Measurements from ENCODE around the gene COL11A1.

Gene COL11A1

DNA sequence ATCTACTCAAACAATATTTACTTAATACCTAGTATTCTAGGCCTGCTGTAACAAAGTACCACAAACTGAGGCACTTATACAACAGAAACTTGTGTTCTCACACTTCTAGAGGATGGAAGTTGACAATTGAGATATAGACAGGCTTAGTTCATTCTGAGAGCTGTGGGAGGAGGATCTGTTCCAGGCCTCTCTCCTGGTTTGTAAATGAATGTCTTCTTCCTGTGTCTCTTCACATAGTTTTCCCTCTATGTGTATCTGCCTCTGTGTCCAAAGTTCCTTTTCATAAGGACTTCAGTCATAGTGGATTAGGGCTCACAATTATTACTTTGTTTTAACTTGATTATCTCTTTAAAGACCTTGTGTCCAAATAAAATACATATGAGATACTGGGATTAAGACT is 251.1 kb downstream of the COL11A1 start:
- H3K79me2 ChIP-seq (ENCODE audit: insufficient read depth, low read length), result no peaks in the 10 kb centered on the region
- H3K9ac ChIP-seq (ENCODE audit: low read depth, low read length), result no peak overlapping the region
- no peaks in the 10 kb centered on the region for H3K27me3 ChIP-seq (ENCODE audit: insufficient read depth, low read length, poor library complexity)
- H3K4me3 ChIP-seq (ENCODE audit: low read depth in 1 of 2, low read length in 2 of 2), result no peak overlapping the region
- no peak for ATAC-seq (ENCODE audit: insufficient read depth, low read depth)
- H3K4me1 ChIP-seq (ENCODE audit: insufficient read depth, low read length), result no peaks in the 10 kb centered on the region
- no peak for DNase-seq
- H2AFZ ChIP-seq (ENCODE audit: low read depth, low read length), result no peak overlapping the region
- no peaks in the 10 kb centered on the region for H4K20me1 ChIP-seq (ENCODE audit: insufficient read depth, low read length)
- TF ChIP-seq, protein P1, sequence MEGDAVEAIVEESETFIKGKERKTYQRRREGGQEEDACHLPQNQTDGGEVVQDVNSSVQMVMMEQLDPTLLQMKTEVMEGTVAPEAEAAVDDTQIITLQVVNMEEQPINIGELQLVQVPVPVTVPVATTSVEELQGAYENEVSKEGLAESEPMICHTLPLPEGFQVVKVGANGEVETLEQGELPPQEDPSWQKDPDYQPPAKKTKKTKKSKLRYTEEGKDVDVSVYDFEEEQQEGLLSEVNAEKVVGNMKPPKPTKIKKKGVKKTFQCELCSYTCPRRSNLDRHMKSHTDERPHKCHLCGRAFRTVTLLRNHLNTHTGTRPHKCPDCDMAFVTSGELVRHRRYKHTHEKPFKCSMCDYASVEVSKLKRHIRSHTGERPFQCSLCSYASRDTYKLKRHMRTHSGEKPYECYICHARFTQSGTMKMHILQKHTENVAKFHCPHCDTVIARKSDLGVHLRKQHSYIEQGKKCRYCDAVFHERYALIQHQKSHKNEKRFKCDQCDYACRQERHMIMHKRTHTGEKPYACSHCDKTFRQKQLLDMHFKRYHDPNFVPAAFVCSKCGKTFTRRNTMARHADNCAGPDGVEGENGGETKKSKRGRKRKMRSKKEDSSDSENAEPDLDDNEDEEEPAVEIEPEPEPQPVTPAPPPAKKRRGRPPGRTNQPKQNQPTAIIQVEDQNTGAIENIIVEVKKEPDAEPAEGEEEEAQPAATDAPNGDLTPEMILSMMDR (IDR thresholded peaks at IDR 0.05; ENCODE audit: borderline replicate concordance, extremely low read depth, low read length, poor library complexity, severe bottlenecking), result no peak
- no peak for TF ChIP-seq EZH2 (IDR thresholded peaks at IDR 0.05; ENCODE audit: borderline replicate concordance, low read depth, low read length, severe bottlenecking)
- no peak overlapping the region for H3K27ac ChIP-seq (ENCODE audit: low read length)
- no peaks in the 10 kb centered on the region for H3K9me3 ChIP-seq (ENCODE audit: insufficient read depth, low read length, severe bottlenecking)
- H3K36me3 ChIP-seq (ENCODE audit: insufficient read depth, low read length), result no peaks in the 10 kb centered on the region
- H3K4me2 ChIP-seq (ENCODE audit: insufficient read depth, low read length), result no peak overlapping the region

DNA sequence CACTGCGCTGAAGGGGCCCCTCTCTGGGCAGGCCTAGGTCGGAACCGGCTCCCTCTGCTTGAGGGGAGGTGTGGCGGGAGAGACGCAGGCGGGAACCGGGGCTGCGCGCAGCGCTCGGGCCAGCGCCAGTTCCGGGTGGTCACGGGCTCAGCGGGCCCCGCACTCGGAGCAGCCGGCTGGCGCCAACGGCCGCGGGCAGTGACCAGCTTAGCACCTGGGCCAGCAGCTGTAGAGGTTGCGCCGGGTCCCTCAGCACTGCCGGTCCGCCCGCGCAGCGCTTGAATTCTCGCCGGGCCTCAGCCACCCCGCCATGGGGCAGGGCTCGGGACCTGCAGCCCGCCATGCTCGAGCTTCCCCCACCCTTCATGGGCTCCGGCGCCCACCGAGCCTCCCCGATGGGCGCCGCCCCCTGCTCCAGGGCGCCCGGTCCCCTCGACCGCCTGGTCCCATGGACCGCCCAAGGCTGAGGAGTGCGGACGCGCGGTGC is 254.6 kb downstream of the COL11A1 start:
- no peak overlapping the region for H3K4me3 ChIP-seq (ENCODE audit: low read depth in 1 of 2, low read length in 2 of 2)
- H3K79me2 ChIP-seq (ENCODE audit: insufficient read depth, low read length), result no peaks in the 10 kb centered on the region
- no peak for ATAC-seq (ENCODE audit: insufficient read depth, low read depth)
- DNase-seq, result no peak
- TF ChIP-seq EZH2 (IDR thresholded peaks at IDR 0.05; ENCODE audit: borderline replicate concordance, low read depth, low read length, severe bottlenecking), result no peak
- TF ChIP-seq, protein P1 (IDR thresholded peaks at IDR 0.05; ENCODE audit: borderline replicate concordance, extremely low read depth, low read length, poor library complexity, severe bottlenecking), result no peak
- no peaks in the 10 kb centered on the region for H3K27me3 ChIP-seq (ENCODE audit: insufficient read depth, low read length, poor library complexity)
- no peaks in the 10 kb centered on the region for H4K20me1 ChIP-seq (ENCODE audit: insufficient read depth, low read length)
- no peaks in the 10 kb centered on the region for H3K36me3 ChIP-seq (ENCODE audit: insufficient read depth, low read length)
- H3K4me1 ChIP-seq (ENCODE audit: insufficient read depth, low read length), result no peaks in the 10 kb centered on the region
- no peak overlapping the region for H3K9ac ChIP-seq (ENCODE audit: low read depth, low read length)
- H2AFZ ChIP-seq (ENCODE audit: low read depth, low read length), result no peak overlapping the region
- no peak overlapping the region for H3K4me2 ChIP-seq (ENCODE audit: insufficient read depth, low read length)
- no peak overlapping the region for H3K27ac ChIP-seq (ENCODE audit: low read length)
- no peaks in the 10 kb centered on the region for H3K9me3 ChIP-seq (ENCODE audit: insufficient read depth, low read length, severe bottlenecking)

DNA sequence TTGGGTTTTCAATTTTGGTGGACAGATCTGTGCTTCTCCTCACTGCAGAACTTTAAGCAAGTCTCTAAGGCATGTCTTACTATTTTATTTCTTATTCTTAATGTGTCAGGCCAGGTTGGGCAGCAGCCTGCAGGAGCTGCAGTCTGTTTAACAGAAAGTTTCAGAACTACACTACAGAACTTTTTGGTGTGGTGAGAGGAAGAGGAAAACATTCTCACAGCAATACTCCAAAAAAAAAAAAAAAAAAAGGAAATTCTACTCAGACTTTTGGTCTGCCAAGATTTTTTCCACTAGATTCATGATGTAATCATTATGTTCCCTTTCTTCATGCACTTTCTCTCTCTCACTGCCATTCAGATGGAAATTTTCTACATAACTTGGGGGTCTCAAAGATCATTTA is 255.2 kb downstream of the COL11A1 start:
- Histone ChIP-seq H3K4me1 (ENCODE audit: insufficient read depth, low read length) (no peaks in the 10 kb centered on the region), H3K27ac (ENCODE audit: low read length) (no peak overlapping the region), H3K9ac (ENCODE audit: low read depth, low read length) (no peak overlapping the region), H3K79me2 (ENCODE audit: insufficient read depth, low read length) (no peaks in the 10 kb centered on the region), H2AFZ (ENCODE audit: low read depth, low read length) (no peak overlapping the region), H3K36me3 (ENCODE audit: insufficient read depth, low read length) (no peaks in the 10 kb centered on the region), H3K4me3 (ENCODE audit: low read depth in 1 of 2, low read length in 2 of 2) (no peak overlapping the region), H4K20me1 (ENCODE audit: insufficient read depth, low read length) (no peaks in the 10 kb centered on the region), H3K9me3 (ENCODE audit: insufficient read depth, low read length, severe bottlenecking) (no peaks in the 10 kb centered on the region), H3K27me3 (ENCODE audit: insufficient read depth, low read length, poor library complexity) (no peaks in the 10 kb centered on the region), H3K4me2 (ENCODE audit: insufficient read depth, low read length) (no peak overlapping the region)
- ATAC-seq (ENCODE audit: insufficient read depth, low read depth) (no peak), DNase-seq (no peak)
- TF ChIP-seq, protein P1 (IDR thresholded peaks at IDR 0.05; ENCODE audit: borderline replicate concordance, extremely low read depth, low read length, poor library complexity, severe bottlenecking), result no peak
- TF ChIP-seq EZH2 (IDR thresholded peaks at IDR 0.05; ENCODE audit: borderline replicate concordance, low read depth, low read length, severe bottlenecking), result no peak

DNA sequence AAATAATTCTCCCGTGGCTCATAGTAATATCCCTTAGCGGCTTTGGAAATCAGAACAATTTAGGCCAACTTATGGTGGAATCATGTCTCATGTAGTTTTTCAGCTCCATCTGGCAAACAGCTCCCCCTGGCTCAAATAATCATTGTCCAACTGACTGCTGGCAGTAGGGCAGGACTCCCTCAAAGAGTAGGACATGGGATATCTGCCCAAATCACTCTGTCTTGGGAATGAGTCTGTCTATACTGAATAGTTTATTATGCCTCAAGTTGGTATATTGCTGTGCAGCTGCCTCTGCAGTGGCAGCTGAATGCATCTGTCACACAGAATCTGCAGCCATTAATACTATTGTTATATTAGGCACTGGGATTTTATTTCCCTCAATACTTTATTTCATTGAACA is 255.7 kb downstream of the COL11A1 start:
- Histone ChIP-seq H3K79me2 (ENCODE audit: insufficient read depth, low read length) (no peaks in the 10 kb centered on the region), H3K4me1 (ENCODE audit: insufficient read depth, low read length) (no peaks in the 10 kb centered on the region), H3K9me3 (ENCODE audit: insufficient read depth, low read length, severe bottlenecking) (no peaks in the 10 kb centered on the region), H3K9ac (ENCODE audit: low read depth, low read length) (no peak overlapping the region), H4K20me1 (ENCODE audit: insufficient read depth, low read length) (no peaks in the 10 kb centered on the region), H2AFZ (ENCODE audit: low read depth, low read length) (no peak overlapping the region), H3K36me3 (ENCODE audit: insufficient read depth, low read length) (no peaks in the 10 kb centered on the region), H3K27me3 (ENCODE audit: insufficient read depth, low read length, poor library complexity) (no peaks in the 10 kb centered on the region), H3K4me3 (ENCODE audit: low read depth in 1 of 2, low read length in 2 of 2) (no peak overlapping the region), H3K27ac (ENCODE audit: low read length) (no peak overlapping the region), H3K4me2 (ENCODE audit: insufficient read depth, low read length) (no peak overlapping the region)
- TF ChIP-seq, protein P1 (IDR thresholded peaks at IDR 0.05; ENCODE audit: borderline replicate concordance, extremely low read depth, low read length, poor library complexity, severe bottlenecking), result no peak
- no peak for TF ChIP-seq EZH2 (IDR thresholded peaks at IDR 0.05; ENCODE audit: borderline replicate concordance, low read depth, low read length, severe bottlenecking)
- DNase-seq, result no peak
- no peak for ATAC-seq (ENCODE audit: insufficient read depth, low read depth)

Data from DND-41 (cell line).